Occipital lobe (tissue), 2 donors: Measurements from ENCODE around the gene GRIN2C. TPM values are rescaled to one million over a fixed set of nuclear protein-coding genes. Genes with fewer than 3 reads are reported as not detected.
"Not testable (repeated sequence)": the region's sequence is repeated elsewhere in the genome, so short reads cannot be mapped to it uniquely, and the experiment has no call there.

Experiments
- DNase-seq: peaks from one replicate; lab custom pipeline; 2025; lab: John Stamatoyannopoulos, UW
- total RNA-seq: library from RNA; depleted of rRNA; stranded (reverse); fragments of >200 nt; gene quantifications from one replicate; pipeline ENCODE4 v1.2.3, GENCODE V29; 2014

The GRIN2C gene
- 0.47 TPM for total RNA-seq

GRCh38 chr17:74859459-74860228 is at the start of gene GRIN2C:
GRIN2C (minus strand) TSS chr17:74859885; CDS start chr17:74855092, 4,793 bp downstream.
- no peak for DNase-seq

- not testable (repeated sequence) for DNase-seq
These were observed 49.4 kb upstream of the GRIN2C start for GRCh38 chr17:74909097-74909496.

- DNase-seq: no peak
These were observed 47.3 kb upstream of the GRIN2C start for GRCh38 chr17:74907012-74907411.

DNA sequence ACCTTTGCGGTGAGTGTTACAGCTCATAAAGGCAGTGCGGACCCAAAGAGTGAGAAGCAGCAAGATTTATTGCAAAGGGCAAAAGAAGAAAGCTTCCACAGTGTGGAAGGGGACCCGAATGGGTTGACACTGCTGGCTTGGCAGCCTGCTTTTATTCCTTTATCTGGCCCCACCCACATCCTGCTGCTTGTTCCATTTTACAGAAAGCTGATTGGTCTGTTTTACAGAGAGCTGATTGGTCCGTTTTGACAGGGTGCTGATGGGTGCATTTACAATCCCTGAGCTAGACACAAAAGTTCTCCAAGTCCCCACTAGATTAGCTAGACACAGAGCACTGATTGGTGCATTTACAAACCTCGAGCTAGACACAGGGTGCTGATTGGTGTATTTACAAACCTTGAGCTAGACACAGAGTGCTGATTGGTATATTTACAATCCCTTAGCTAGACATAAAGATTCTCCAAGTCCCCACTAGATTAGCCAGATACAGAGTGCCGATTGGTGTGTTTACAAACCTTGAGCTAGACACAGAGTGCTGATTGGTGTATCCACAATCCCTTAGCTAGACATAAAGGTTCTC is 46.6 kb upstream of the GRIN2C start:
- DNase-seq: not testable (repeated sequence)

- no peak for DNase-seq
These were observed 45.2 kb upstream of the GRIN2C start for GRCh38 chr17:74904687-74905409.

DNA sequence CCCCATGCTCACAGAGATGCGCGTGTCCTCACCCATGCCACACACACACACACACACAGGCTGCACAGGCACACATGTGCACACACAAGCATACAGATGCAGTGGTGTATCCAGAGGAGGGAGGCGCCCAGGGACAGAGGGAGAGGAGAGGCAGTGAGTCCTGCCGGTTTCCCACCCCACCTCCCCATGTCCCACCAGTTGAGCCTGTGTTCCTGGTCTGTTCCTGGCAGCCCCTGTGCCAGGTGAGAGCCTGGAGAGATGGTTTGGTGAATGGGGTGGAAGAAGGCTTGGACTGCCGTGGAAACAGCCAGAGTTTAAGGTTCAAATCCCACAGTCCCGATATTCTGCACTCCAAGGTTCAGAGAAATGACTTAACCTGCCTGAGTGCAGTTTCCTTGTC is 44.0 kb upstream of the GRIN2C start:
- no peak for DNase-seq

DNA sequence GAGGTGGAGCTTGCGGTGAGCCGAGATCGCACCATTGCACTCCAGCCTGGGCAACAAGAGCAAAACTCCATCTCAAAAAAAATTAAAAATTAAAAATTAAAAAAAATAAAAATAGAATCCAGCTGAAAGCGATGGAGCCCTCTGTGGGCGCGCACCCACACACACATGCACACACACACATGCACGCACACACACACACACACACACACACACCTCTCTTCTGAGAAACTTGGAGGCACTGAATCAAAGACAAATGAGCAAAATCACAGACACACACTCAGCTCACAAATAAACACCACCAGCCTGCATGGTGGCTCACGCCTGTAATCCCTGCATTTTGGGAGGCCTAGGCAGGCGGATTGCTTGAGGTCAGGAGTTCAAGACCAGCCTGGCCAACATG is 43.3 kb upstream of the GRIN2C start:
- no peak for DNase-seq

GRCh38 chr17:74901353-74902135 is 41.9 kb upstream of the GRIN2C start:
- no peak for DNase-seq

GRCh38 chr17:74900208-74900607 is 40.5 kb upstream of the GRIN2C start:
- DNase-seq: no peak

DNA sequence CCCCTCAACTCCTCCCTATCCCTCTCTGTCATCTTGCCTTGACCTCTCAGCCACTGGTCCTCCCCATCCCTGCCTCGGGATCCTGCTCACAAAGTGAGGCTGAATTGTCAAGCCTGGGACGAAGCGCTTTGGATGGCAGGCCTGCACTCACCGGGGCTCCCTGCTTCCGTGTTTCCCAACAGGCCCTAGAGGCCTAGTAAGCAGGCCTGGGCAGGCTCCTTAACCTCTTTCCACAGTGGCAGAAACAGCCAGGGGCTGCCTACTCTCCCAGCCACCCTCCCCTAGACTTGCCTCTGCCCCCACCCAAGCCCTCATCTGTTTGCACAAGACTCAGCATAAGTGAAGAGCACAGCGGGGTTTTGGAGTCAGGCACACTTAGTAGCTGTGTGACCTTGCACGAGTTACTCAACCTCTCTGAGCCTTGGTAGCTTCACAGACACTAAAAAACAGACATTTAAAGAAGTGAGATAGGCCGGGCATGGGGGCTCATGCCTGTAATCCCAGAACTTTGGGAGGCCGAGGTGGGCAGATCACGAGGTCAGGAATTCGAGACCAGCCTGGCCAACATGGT is 38.8 kb upstream of the GRIN2C start:
- no peak for DNase-seq

DNA sequence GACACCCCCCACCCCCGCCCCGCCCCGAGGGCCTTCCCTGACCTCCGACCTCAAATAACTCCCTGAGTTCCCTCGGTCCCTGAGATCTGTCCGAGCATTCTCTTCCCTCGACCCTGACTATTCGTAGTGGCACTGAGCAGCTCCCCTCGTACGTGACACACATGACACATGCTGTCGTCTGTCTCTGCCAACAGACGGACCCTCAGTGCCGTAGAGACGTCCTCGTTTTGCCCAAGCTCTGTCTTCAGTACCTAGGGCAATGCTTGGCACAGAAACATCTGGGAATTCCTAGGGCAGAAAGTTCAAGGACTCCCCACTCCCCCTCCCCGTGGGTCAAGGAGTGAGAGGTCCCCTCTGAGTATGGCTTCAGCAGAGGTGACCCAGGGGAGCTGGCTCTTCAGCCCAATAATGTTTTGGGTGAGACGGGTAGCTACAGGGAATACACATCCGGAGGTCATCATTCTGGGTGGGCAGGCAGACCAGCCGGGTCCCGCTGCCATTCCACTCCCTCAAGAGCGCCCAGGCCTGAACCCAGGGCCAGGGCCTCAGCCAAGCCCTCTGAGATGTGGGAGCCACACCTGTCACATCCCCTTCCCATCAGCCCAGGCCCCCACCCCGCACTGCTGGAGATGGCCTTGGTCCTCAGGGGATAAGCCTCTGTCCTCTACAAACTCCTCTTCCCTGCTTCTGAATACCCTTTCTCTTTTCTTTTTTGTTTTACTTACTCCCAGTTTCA is 34.4 kb upstream of the GRIN2C start:
- DNase-seq: no peak

GRCh38 chr17:74892974-74893911 is 33.6 kb upstream of the GRIN2C start, which contains the start of gene FADS6:
FADS6 (minus strand) TSS chr17:74893633; CDS start chr17:74893595, 38 bp downstream.
- no peak for DNase-seq

GRCh38 chr17:74892013-74892841 is 32.5 kb upstream of the GRIN2C start:
- no peak for DNase-seq

DNA sequence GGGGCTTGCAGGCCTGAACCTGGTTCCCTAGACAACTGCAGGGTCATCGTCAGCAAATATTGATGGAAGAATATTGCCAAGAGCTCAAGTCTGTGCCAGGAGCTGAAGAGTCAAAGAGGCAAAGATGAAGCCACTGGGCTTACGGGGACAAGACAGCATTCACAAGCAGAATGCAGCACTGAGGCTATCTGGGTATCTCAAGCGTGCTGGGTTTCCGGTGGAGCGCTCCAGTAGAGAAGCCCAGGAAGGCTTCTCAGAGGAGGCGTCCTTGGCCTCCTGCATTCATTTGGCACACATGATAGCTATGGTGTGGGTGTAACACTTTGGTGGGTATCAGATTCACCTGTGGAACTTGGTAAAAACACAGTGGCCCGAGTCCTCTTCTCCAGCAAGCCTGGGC is 30.9 kb upstream of the GRIN2C start:
- DNase-seq: no peak

GRCh38 chr17:74888469-74888868 is 28.8 kb upstream of the GRIN2C start:
- no peak for DNase-seq

- DNase-seq: no peak
These were observed 23.6 kb upstream of the GRIN2C start for GRCh38 chr17:74883241-74883745.

DNA sequence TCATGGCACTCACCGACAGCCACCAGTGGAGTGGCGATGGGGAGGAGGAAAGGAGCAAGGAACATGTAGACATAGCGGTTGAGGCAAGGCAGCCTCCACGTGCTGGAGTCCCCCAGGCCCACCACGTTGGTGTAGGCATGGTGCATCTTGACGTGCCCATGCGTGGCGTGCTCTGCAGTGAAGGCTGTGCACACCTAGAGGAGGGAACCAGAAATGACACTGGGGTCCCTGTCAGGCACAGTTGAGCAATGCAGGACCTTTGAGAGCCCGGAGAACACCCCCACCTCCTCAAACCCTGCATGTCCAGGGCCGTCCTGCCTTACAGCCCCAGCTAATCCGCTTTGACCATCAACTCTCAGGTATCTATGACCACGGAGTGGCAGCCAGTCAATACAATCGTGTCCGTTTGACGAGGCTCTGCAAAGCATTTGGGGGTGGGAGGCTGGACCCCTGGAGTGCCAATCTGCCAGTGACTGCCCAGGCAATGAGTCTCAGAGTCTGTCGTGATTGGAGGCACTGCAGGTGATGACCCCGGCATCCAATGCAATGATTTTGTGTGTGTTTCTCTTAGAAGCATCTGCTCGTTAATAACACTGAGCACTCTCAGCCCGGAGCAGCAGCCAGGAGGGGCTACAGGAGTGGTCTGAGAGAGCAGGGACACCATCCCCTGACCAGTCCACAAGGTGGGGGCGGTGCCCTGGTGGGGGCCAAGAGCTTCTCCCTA is 23.0 kb upstream of the GRIN2C start:
- no peak for DNase-seq

DNA sequence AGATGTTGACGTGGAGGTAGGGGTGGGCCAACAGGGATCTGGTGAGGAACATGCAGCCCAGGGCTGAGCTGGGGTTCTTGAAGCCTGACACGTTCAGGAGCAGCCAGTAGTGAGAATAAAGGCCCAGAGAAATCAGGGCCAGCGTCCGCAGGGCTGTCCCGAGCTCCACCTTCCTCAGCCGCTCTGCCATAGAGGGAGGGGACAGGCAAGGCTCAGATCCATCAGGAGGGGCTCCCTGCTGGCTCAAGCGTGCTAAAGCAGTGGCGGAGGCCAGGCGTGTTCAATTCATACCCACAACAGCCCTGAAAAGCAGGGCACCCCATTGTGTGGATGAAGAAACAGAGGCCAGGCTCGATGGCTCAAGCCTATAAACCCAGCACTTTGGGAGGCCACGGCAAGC is 21.4 kb upstream of the GRIN2C start:
- DNase-seq: no peak
